HCT116 (cell line): ENCODE data around the gene TRAF3IP1. TPM values are rescaled to one million over a fixed set of nuclear protein-coding genes. Genes with fewer than 3 reads are reported as not detected.

Experiments used
- ATAC-seq: fragments of 200-7000 bp; cut with Tn5 transposase; 2 replicates; pipeline ENCODE4 v1.9.1; 2020; ENCODE audit warnings: mild to moderate bottlenecking, moderate library complexity
- BruUV-seq: library from RNA; stranded (reverse); fragments of 400-500 nt; replicated peaks from 2 replicates; lab custom pipeline; 2021; lab: Mats Ljungman, UMichigan
- CTCF ChIA-PET: fragments of 300-600 bp; sonication (Branson Sonifier 250); formaldehyde crosslinking; loops from one replicate; lab custom pipeline; 2021; ENCODE audit warnings: antibody characterized with exemption; lab: Charles Lee
- POLR2A ChIA-PET: fragments of 300-600, 350-600 bp; sonication (Branson Sonifier 250); formaldehyde crosslinking; loops from one replicate; lab custom pipeline; 2021; ENCODE audit warnings: antibody characterized with exemption; lab: Charles Lee
- RAD21 ChIA-PET, 2 experiments: fragments of 300-600 bp; sonication (Branson Sonifier 250); formaldehyde crosslinking; loops; one replicate each; lab custom pipeline; 2023; ENCODE audit warnings: low total read pairs in 2 of 2; ENCODE audit not compliant: uncharacterized antibody in 2 of 2, unreplicated experiment in 2 of 2, low non-redundant PET in 1 of 2; lab: Charles Lee
- DNase-seq: peaks from one replicate; pipeline ENCODE4 v3.0.0-alpha.2; 2010; ENCODE audit warnings: low read depth, low spot score
- H2AFZ ChIP-seq: fragments of 200-600 bp; shearing (Covaris generic), sonication (generic); 2 replicates; pipeline ENCODE4 v1.6.1; 2017; ENCODE audit warnings: low read depth, mixed run types, mixed read lengths, antibody characterized with exemption, low read length; ENCODE audit not compliant: poor library complexity, severe bottlenecking
- H3K27ac ChIP-seq: 2 replicates; pipeline ENCODE4 v1.5.1; 2012; ENCODE audit warnings: low read depth, low read length
- H3K27me3 ChIP-seq: fragments of 200-600 bp; sonication (generic); 2 replicates; pipeline ENCODE4 v1.6.1; 2016; ENCODE audit warnings: mixed run types, low read length, mixed read lengths; ENCODE audit not compliant: insufficient read depth
- H3K36me3 ChIP-seq, 2 experiments: fragments of 200-500 bp in 1 of 2; fragments of 200-600 bp in 1 of 2; sonication (Bioruptor generic) in 1 of 2; sonication (generic) in 1 of 2; 2 replicates each; pipeline versions ENCODE4 v1.5.1 to v1.6.1; 2014 to 2016; ENCODE audit warnings: low read length in 2 of 2, inconsistent platforms in 1 of 2, mixed read lengths in 1 of 2, mixed run types in 1 of 2; ENCODE audit not compliant: insufficient read depth in 2 of 2, control insufficient read depth in 1 of 2
- H3K4me1 ChIP-seq, 2 experiments: fragments of 200-600 bp in 1 of 2; sonication (generic) in 1 of 2; 2 replicates each; pipeline versions ENCODE4 v1.5.1 to v1.6.1; 2012 to 2017; ENCODE audit warnings: low read length in 2 of 2, inconsistent platforms in 1 of 2, mild to moderate bottlenecking in 1 of 2, mixed read lengths in 1 of 2, mixed run types in 1 of 2, moderate library complexity in 1 of 2; ENCODE audit not compliant: insufficient read depth in 2 of 2, control insufficient read depth in 1 of 2
- H3K4me2 ChIP-seq: fragments of 200-600 bp; sonication (generic); 2 replicates; pipeline ENCODE4 v1.6.1; 2017; ENCODE audit warnings: mixed run types, low read length, mixed read lengths
- H3K4me3 ChIP-seq, 2 experiments: fragments of 200-600 bp in 1 of 2; sonication (generic) in 1 of 2; replicated peaks in 1 of 2; 2 replicates each; pipeline ENCODE4 v1.5.1; 2011 to 2016; ENCODE audit warnings: low read length in 2 of 2, control low read depth in 1 of 2, low read depth in 1 of 2, mild to moderate bottlenecking in 1 of 2, mixed read lengths in 1 of 2, mixed run types in 1 of 2
- H3K79me2 ChIP-seq: fragments of 200-600 bp; sonication (generic); 2 replicates; pipeline ENCODE4 v1.6.1; 2017; ENCODE audit warnings: mild to moderate bottlenecking, mixed run types, low read length, moderate library complexity, mixed read lengths; ENCODE audit not compliant: insufficient read depth
- H3K9ac ChIP-seq: fragments of 200-600 bp; sonication (generic); 2 replicates; pipeline ENCODE4 v1.6.1; 2016; ENCODE audit warnings: low read length, mixed read lengths
- H3K9me2 ChIP-seq: fragments of 200-600 bp; sonication (generic), shearing (Covaris generic); 2 replicates; pipeline ENCODE4 v1.6.1; 2017; ENCODE audit warnings: mixed run types, mild to moderate bottlenecking, moderate library complexity; ENCODE audit not compliant: insufficient read depth
- H3K9me3 ChIP-seq, 2 experiments: fragments of 200-500 bp in 1 of 2; fragments of 200-600 bp in 1 of 2; sonication (Bioruptor generic) in 1 of 2; sonication (generic) in 1 of 2; 2 replicates each; pipeline ENCODE4 v1.6.1; 2014 to 2017; ENCODE audit warnings: low read length in 2 of 2, mixed read lengths in 2 of 2, inconsistent platforms in 1 of 2, low read depth in 1 of 2, mild to moderate bottlenecking in 1 of 2, mixed run types in 1 of 2, moderate library complexity in 1 of 2; ENCODE audit not compliant: control insufficient read depth in 1 of 2, insufficient read depth in 1 of 2
- H4K20me1 ChIP-seq: fragments of 200-600 bp; sonication (generic), shearing (Covaris generic); 2 replicates; pipeline ENCODE4 v1.6.1; 2017; ENCODE audit warnings: mixed run types, mild to moderate bottlenecking, moderate library complexity; ENCODE audit not compliant: insufficient read depth
- CBX3 ChIP-seq: IDR thresholded peaks from 2 replicates; pipeline ENCODE4 v1.6.1; 2012; ENCODE audit warnings: low read depth
- EGR1 ChIP-seq: IDR thresholded peaks from 2 replicates; pipeline ENCODE4 v1.6.1; 2012; ENCODE audit warnings: low read depth
- ELF1 ChIP-seq: IDR thresholded peaks from 2 replicates; pipeline ENCODE4 v1.6.1; 2012; ENCODE audit warnings: low read depth, borderline replicate concordance
- EZH2 ChIP-seq: fragments of 200-600 bp; sonication (generic); IDR thresholded peaks from 2 replicates; pipeline ENCODE4 v1.6.1; 2017; ENCODE audit warnings: antibody characterized with exemption, mixed run types
- EZH2phosphoT487 ChIP-seq: fragments of 200-600 bp; IDR thresholded peaks from 2 replicates; pipeline ENCODE4 v1.6.1; 2018; ENCODE audit warnings: antibody characterized with exemption, borderline replicate concordance
- FOSL1 ChIP-seq: IDR thresholded peaks from 2 replicates; pipeline ENCODE4 v1.6.1; 2012; ENCODE audit warnings: low read depth
- POLR2A ChIP-seq: IDR thresholded peaks from 2 replicates; pipeline ENCODE4 v1.7.0; 2011; ENCODE audit warnings: borderline replicate concordance; ENCODE audit not compliant: insufficient read depth, insufficient read length; ENCODE audit errors: extremely low read depth
- POLR2AphosphoS5 ChIP-seq: IDR thresholded peaks from 2 replicates; pipeline ENCODE4 v1.6.1; 2011; ENCODE audit warnings: mild to moderate bottlenecking, low read depth, low read length, moderate library complexity
- SIN3A ChIP-seq: IDR thresholded peaks from 2 replicates; pipeline ENCODE4 v1.6.1; 2012; ENCODE audit warnings: low read depth
- TCF7L2 ChIP-seq: IDR thresholded peaks from 2 replicates; pipeline ENCODE4 v1.7.0; 2011; ENCODE audit warnings: borderline replicate concordance, inconsistent platforms; ENCODE audit not compliant: insufficient read depth, insufficient read length; ENCODE audit errors: extremely low read depth
- YY1 ChIP-seq: IDR thresholded peaks from 2 replicates; pipeline ENCODE4 v1.6.1; 2011; ENCODE audit warnings: low read length, low read depth, moderate library complexity, mild to moderate bottlenecking; ENCODE audit not compliant: insufficient replicate concordance; ENCODE audit errors: extremely low read depth
- ZFX ChIP-seq: fragments of 450-650 bp; IDR thresholded peaks from 2 replicates; pipeline ENCODE4 v1.6.1; 2017
- ZNF274 ChIP-seq: fragments of 200-500 bp; sonication (Bioruptor generic); IDR thresholded peaks from 2 replicates; pipeline ENCODE4 v1.6.1; 2014; ENCODE audit warnings: mild to moderate bottlenecking, low read depth, low read length, inconsistent platforms
- intact Hi-C: fragments of 100-400 bp; cut with micrococcal nuclease; formaldehyde crosslinking; loops from 2 replicates; pipeline ENCODE4 v1.10.0; 2022
- total RNA-seq: library from RNA; stranded (reverse); gene quantifications from one replicate; pipeline ENCODE4 v1.2.1, GENCODE V29; 2021; ENCODE audit not compliant: unreplicated experiment
- TF ChIP-seq, protein P1 (sequence below): IDR thresholded peaks from 2 replicates; pipeline ENCODE4 v1.6.1; 2012
- TF ChIP-seq, protein P2 (sequence below), 3 experiments: fragments of 200-600 bp in 1 of 3; sonication (generic) in 1 of 3; IDR thresholded peaks in 2 of 3; conservative IDR thresholded peaks in 1 of 3; 2 replicates each; pipeline ENCODE4 v1.5.1; 2012 to 2017; ENCODE audit warnings: low read depth in 2 of 3, low read length in 2 of 3, antibody characterized with exemption in 1 of 3, borderline replicate concordance in 1 of 3, control low read depth in 1 of 3, mild to moderate bottlenecking in 1 of 3, mixed read lengths in 1 of 3, mixed run types in 1 of 3, moderate library complexity in 1 of 3; ENCODE audit not compliant: insufficient read depth in 1 of 3

TRAF3IP1 gene
- total RNA-seq, 1 experiment from 2014 or later, result 19.4 TPM

DNA sequence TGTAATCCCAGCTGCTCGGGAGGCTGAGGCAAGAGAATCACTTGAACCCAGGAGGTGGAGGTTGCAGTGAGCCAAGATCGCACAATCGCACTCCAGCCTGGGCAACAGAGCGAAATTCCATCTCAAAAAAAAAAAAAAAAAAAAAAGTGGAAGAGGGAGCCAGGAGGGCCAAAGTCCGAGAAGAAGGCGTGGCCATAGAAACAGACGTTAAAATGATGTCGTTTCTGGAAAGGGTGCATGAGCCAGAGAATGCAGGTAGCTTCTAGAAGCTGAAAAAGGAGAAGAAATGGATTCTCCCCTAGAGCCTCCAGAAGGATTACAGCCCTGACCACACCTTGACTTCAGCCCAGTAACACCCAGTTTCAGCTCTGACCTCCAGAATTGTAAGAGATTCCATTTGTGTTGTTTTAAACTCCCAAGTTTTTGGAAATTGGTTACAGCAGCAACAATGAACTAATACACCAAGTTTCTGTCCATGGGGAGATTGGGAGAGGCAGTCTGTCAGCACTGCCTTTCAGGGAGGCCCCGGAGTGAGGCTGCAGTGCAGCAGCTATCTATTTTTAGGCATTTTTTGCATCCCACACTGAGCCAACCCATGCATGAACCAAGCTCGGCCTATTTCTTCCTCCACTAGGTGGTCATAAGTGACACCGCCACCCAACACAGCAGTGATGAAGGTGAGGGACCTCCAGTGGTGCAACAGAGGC lies 14.2 kb upstream of the TRAF3IP1 start:
- Histone ChIP-seq H4K20me1 (no peaks in the 10 kb centered on the region), H3K27me3 (no peaks in the 10 kb centered on the region), H2AFZ (no peak overlapping the region), H3K27ac (no peak overlapping the region), H3K4me2 (no peak overlapping the region), H3K4me3 (no peak overlapping the region), H3K9me3 (no peaks in the 10 kb centered on the region), H3K36me3 (no peaks in the 10 kb centered on the region), H3K4me1 (no peaks in the 10 kb centered on the region; a peak in 1 of 4 replicates), H3K79me2 (no peaks in the 10 kb centered on the region), H3K9ac (no peak overlapping the region), H3K9me2 (no peaks in the 10 kb centered on the region)
- no peak for DNase-seq
- POLR2A ChIA-PET, result no interaction called here
- TF ChIP-seq EGR1, result no peak
- TF ChIP-seq POLR2AphosphoS5, result no peak
- TF ChIP-seq ELF1, result no peak
- no peak for TF ChIP-seq ZNF274
- TF ChIP-seq EZH2, result no peak
- no peak for TF ChIP-seq POLR2A
- TF ChIP-seq YY1, result no peak
- no peak for TF ChIP-seq ZFX
- no peak for TF ChIP-seq EZH2phosphoT487
- no peak for TF ChIP-seq FOSL1
- no peak for TF ChIP-seq SIN3A
- TF ChIP-seq, protein P1, sequence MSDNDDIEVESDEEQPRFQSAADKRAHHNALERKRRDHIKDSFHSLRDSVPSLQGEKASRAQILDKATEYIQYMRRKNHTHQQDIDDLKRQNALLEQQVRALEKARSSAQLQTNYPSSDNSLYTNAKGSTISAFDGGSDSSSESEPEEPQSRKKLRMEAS, result no peak
- no peak for TF ChIP-seq CBX3
- no peak for TF ChIP-seq TCF7L2
- TF ChIP-seq, protein P2, sequence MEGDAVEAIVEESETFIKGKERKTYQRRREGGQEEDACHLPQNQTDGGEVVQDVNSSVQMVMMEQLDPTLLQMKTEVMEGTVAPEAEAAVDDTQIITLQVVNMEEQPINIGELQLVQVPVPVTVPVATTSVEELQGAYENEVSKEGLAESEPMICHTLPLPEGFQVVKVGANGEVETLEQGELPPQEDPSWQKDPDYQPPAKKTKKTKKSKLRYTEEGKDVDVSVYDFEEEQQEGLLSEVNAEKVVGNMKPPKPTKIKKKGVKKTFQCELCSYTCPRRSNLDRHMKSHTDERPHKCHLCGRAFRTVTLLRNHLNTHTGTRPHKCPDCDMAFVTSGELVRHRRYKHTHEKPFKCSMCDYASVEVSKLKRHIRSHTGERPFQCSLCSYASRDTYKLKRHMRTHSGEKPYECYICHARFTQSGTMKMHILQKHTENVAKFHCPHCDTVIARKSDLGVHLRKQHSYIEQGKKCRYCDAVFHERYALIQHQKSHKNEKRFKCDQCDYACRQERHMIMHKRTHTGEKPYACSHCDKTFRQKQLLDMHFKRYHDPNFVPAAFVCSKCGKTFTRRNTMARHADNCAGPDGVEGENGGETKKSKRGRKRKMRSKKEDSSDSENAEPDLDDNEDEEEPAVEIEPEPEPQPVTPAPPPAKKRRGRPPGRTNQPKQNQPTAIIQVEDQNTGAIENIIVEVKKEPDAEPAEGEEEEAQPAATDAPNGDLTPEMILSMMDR (IDR thresholded peaks at IDR 0.05 in 2 of 3, conservative IDR thresholded peaks at IDR 0.05 in 1 of 3; ENCODE audit: borderline replicate concordance in 1 of 3, insufficient read depth in 1 of 3, low read depth in 2 of 3, low read length in 2 of 3), result no peak
- no TSS peak for BruUV-seq
- no peak for ATAC-seq
- intact Hi-C loops, result no loop called here
- RAD21 ChIA-PET, result no interaction called here
- CTCF ChIA-PET, result no interaction called here
